Inflammatory macrophage (primary cell): ENCODE results near the gene SLC24A3.
A peak's percentile ranks its signal among the peaks of the same experiment; 100 is the strongest.
"Not testable (repeated sequence)": the region's sequence is repeated elsewhere in the genome, so short reads cannot be mapped to it uniquely, and the experiment has no call there.

Experiments used
- DNase-seq, 2 donors: peaks; one replicate each; pipeline ENCODE4 v3.0.0-alpha.2; 2020 to 2022

The SLC24A3 gene

DNA sequence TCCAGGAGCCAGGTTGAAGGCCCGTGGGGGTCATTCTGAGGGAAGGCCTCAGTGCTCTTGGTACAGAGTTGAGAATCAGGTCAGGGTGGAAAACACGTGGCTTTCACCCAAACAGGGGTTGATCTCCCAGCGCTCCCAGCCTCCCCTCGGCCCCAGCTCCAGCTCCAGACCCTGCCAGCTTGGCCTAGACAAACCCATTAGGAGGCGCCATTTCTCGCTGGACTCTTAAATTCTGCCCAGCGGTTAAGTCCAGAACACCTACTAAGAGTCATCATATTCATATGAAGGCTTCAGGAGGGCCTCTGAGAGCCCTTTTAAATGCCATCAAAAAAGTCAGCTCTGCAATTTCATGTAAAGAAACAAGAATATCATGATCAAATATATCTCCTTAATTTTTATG is 387.6 kb downstream of the SLC24A3 start:
- DNase-seq, result no peak

DNA sequence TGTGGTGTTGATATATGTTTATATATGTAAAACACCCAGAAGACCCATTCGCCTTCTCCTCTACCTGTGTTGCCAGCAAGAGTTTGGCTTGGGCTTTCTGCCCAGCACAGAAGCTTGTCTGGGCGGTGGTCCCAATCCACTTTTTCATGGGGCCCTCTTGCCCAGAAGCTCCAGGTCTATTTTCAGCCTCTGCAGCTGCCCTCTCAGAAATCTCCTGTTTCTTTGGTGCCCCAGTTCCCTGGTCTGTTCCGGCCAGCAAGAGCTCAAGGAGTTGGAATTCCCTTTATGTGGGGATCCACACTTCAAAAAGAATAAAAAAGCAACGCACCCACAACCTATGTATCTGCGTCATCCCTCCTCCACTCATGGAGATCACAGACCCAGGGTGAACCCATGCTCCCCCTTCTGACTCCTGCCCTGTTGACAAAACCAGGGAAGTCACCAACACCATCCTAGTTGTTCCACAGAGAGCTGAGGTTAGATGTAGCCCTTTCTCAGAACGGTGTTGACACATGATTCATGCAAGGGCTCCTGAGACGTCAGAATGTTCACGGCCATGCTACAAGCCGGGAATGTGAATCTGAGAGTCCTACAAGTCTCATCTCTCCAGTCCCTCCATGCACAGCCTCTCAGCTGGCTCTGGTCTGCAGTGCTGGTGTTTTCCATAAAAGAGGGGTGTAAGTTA is 388.8 kb downstream of the SLC24A3 start:
- DNase-seq, result no peak

DNA sequence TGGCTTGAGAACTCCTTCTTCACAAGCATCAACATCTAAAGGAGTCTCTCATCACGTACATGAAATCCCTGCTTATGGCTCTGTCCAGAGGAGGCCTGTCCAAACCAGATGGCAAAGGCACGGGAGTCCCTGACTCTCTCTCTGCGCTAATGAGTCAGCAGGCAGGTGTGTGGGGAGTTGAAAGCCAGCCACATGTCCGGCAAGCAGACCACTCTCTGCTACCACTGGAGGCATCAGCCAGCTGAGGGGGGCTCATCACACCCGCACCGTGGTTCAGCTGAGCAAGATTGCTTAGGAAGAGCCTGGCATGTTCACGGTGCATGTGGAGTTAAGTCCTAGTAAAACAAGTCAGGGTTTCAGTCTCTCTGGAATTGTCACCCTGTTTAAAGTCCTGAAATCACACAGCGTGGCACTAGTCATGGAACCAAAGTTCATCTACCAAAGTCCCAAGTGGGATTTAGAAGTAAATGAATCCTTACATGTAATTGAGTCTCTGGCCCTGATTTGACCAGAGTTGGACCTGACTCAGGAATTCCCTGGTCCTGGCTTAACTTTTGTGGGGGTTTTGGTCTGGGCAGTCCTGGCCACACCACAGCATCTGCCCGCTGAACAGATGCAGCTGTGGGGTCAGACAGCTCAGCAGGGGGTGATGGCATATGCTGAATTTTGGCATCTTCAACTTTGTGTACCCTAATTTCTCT is 390.4 kb downstream of the SLC24A3 start:
- no peak for DNase-seq

DNA sequence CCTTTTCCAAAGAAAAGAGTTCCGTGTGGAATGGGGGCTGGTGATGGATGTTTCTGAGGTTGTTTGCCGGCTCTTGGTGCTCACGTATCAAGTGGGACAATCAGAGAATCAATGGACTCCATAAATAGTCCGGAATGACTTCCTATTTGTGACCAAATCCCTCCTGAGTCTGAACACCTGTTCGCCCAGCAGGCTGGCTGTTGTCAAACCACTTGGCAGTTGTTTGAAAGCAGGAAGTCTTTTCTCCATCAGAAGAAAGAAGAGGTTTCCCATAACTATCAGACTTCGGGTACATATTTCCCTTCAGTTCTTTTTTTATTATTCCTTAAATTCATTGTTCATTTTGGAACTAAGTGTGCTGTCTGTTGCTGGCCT is 390.9 kb downstream of the SLC24A3 start:
- no peak for DNase-seq

DNA sequence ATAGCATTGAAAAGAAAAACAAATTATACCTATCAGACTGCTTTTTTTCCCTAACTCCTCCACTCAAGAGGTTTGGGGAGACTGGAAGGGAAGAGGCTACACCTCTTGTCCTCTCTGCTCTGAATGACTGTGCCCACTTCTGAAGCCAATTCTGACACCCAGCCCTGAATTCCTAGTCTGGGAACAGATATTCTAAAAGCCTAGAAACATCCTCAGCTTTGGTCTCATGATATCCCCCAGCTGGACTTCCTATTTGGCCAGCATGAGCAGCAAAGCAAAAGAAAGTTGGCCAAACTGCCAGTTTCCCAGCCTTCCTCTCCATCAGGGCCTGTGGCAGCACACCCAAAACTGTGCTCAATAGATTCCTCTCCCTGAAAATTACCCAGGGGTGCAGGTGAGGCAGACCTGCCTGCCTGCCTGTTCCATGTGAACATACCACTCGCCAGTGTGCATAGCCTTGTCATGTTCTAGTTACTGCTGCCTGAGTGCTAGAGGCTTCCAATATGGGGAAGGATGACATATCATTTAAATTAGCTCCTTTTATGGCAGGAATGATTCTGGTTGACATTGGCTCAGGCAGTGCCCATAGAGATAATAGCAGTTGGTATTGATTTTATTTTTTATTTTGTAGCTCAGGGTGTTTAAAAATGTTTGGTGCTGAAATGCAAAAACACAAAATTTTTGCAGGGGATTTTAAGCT is 393.5 kb downstream of the SLC24A3 start:
- DNase-seq, result no peak

DNA sequence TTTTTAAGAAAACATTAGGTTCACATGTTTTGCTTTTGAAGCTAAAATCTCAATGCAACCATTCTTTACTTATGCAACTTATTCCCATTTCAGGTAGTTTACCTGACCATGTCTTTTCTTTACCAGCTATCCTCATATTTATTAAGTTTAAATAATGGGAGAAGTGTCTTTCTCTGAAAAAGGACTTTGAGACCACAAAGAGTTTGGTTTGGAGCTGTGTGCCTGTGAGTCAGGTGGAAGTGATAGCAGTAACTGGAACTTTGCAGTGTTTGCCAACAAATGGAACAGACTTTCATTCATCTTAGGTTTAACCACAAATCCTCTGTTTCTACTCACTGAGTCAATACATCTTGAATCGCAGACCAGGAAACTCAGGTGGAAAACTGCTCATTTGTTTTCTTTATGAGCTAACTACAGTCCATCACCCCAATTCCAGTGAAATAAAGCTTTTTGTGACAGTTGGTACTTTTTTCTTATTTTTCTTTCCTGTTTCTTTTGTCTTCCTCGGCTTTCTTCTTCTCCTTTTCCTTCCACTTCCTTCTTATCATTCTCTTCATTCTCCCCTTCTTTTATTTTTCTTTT is 397.3 kb downstream of the SLC24A3 start:
- DNase-seq, result no peak

DNA sequence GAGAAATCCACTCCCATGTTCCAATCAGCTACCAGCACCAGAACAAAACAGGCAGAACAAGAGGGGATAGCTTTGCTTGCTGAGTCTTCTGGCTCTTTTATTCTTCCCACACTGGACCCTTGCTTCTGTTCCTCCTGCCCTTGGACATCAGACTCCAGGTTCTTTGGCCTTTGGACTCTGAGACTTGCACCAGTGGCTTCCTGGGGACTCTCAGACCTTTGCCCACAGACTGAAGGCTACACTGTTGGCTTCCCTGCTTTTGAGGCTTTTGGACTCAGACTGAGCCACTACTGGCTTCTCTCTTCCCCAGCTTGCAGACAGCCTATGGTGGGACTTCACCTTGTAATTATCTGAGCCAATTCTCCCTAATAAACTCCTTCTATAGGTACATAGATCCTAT is 403.2 kb downstream of the SLC24A3 start:
- DNase-seq, result no peak

DNA sequence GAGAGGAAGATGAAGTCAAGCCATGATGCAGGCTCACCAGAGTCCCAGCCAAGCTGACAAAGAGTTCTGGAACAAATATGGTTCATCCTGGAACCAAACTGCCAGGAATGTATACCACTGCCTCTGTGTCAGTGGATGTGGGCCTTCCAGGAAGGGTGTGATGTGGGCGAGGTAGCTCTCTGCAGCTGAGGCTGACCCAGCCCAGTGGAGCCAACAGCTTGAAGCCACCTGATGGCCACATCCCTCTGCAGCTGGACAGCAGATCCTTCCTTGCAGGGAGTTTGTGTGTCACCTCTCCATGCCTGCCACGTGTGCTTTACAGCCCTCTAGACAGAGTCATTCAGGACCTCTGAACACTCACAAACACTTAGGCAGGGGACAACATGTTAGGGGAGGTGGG is 403.6 kb downstream of the SLC24A3 start:
- no peak for DNase-seq

DNA sequence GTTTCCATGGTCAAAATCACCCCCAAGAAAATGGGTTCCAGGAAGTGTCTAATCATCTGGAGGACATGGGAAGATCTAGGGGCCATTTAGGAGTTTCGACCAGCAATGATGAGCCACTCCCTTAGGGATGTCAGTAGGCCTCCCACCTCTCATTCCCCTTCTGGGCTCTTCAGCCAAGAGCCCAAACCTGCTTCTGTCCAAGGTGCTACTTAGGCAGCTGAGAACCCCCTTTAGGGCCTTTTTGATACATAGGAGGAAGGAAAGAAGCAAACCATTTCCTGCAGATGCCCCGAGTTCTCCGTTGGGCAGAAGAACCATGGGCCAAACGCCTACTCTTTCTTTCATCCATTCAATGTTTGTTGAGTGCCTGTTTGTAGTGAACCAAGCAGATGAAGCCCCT is 404.2 kb downstream of the SLC24A3 start:
- DNase-seq, result no peak

DNA sequence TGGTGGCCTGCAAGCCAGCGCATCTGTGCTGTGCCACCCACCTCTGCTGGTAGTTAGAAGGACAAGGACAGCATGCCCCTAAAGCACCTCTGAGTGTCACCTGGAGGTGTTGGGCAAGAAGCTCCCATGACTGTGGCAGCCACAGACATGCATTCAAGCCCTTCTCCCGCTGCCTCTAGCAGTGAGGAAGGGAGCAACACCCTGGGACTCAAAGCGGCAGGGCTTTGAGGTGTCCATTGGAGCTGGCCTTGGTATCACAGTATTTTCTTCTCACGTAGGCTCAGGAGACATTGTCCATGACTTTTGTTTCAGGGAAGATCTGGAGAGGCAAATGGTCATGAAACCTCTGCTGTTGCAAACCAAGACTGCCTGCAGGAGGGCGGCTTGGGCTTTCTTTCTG is 404.8 kb downstream of the SLC24A3 start:
- no peak for DNase-seq

DNA sequence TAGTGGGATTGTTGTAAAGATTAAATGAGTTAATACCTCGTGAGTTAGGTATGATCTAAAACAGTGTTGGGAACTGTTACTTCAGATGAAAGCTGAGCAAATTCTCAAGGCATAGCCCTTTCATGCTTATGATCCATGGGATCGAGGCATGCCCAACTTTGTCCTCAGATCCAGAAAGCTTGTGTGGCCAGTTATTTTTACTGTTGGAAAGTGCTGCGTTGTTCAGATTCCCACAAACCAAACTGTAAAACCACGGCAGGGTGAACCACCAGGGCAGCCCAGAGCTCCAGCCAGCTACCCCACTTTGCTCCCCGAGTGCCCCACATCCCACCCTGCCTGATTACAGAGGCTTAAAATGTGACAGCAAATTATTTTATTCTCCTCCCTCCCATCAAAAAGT is 406.3 kb downstream of the SLC24A3 start:
- no peak for DNase-seq

DNA sequence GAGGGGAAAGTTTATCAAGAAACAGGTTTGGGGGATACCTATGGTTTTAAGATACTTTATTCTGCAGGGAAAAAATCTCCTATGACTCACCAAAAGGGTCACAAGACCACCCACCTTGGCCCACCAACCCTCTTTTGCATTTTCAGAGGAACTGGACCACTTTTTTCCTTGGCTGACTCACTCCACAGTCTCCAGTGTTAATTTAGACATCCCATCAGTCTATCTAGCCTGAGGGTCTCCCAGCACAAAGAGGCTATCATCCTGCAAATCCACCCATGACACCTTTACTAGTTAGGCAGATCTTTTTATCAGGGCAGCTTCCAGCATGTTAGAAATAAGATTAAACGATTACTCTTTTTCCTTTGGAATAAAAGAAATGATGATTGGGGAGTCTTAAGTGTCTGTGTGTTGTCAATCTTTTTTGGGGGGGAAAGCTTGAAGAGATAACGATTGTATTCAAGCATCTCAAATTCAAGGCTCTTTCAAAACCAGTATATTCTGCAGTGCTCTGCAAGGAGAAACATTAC is 407.5 kb downstream of the SLC24A3 start:
- no peak for DNase-seq

DNA sequence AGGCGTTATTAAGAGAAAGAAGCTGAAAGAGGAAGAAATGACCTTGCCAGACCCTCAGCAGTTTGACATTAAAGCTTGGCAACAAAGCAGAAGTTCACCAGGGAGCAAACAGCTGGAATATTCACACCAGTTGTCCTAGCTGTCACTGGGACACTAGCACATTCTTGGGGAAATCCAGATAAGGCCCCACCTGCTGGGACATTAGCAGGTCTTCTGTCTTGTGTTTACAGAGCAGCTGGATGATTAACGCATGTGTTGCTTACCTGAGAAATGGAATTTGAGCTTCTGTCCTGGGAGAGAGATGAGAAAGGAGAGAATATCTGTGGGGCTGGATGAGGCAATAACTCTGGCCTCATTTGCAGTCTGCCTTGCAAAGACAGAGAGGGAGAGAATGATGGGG is 408.0 kb downstream of the SLC24A3 start:
- no peak for DNase-seq

DNA sequence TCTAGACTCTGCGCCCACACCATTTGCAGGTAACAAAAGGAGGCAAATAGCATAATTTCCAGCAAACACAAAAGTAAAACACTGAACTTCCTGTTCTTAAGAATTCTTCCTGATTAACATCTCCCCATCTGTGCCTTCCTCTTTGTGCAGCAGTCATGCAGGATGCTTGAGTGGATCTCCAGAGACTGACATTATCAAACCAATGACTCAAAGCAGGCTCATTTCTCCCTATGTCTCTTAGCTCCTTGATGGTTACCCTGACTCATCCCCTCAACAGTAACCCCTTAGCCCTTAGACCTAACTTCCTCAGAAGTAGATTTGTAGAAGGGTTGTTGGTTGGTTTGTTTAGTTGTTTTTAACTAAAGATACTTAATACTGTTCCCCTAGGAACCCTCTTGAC is 408.6 kb downstream of the SLC24A3 start:
- DNase-seq, result peak; percentile 57 to 60

DNA sequence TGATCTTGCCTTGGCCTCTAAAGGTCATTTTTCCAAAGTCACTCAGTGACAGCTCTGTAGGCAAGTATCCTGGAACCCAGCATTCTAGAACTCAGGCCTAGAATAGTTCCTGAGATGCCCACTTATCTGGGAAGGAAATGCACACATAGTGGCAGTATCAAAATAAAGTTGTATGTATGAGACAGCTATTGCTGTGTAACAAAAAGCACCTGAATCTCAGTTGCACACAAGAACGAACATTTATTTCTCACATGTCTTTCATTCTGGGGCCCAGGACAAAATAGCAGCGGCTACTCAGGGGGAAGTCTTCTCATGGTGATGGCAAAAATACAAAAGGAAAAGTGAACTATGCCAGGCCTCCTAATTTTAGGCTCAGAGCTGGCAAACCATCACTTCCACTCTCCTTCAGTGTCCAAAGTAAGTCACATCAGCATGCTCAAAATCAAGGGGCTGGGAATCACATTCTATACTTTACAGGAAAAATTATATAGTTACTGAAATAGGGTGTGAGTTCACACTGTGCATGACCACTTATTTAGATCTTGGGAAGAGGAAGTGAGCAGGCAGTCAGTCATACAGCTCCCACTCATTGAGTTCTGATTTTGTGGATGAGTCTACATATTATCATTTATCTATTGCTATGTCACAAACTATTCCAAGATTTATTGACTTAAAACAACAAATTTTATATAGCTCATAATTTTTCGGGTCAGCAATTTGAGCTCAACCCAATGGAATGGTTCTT is 412.0 kb downstream of the SLC24A3 start:
- peak; percentile 31 to 54 for DNase-seq

DNA sequence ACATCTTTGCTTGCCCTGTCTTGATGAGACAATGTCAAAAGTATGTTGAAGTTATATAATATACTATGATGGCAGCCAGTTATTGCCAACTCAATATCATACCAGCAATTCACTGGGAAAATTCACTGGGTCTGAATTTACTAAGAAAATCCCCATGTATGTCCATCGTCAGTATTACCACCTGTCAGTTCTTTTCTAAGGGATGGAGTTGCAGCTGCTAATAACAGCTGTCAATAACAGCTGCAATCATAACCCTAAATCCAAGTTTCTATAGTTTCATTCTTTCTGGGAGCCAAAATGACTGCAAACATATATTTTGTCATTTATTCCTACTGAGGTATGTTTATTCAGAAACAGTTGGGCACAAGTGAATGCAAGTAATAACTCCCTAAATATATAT is 413.0 kb downstream of the SLC24A3 start:
- DNase-seq, result no peak

DNA sequence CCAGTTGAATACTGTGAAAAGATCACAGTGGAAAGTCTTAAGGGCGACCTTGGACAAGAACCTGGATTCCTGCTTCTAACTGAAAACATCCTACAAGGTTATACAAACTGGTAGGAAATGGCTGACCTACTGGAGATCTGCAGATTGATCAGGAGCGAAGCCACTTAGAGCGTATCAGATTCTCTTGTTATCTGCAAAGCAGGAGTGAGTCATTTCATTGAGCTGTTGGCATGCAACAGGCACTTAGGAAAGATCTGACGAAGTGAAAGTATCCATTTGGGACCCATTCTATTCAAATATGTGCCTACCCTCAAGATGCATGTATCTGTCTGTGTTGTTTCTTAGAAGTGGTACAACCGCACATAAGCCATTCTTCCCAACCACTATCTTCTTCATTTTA is 414.5 kb downstream of the SLC24A3 start:
- DNase-seq, result no peak

DNA sequence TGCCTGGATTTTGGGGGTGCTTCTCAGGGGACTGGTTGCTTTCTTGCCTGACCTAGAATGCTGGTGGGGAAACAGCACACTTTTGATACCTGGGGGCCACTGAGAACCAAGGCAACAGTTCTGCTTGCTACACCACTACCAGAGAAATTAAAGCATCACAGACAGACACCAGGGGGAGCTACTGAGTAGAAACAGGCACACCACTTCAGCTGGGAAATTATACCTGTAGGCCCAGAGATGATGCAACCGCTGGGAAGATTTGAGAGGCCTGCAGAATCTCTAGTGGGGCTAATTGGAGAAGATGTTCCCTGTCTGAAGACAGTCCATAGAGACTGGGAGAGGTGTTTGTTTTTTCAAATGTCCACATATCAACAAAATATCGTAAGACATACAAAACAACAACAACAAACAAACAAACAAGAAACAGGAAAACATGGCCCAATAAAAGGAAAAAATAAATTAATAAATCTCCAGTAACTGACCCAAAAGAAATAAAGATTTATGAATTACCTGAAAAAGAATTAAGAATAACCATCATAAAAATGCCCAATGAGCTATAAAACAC is 416.2 kb downstream of the SLC24A3 start:
- DNase-seq, result peak; percentile 52 to 61

DNA sequence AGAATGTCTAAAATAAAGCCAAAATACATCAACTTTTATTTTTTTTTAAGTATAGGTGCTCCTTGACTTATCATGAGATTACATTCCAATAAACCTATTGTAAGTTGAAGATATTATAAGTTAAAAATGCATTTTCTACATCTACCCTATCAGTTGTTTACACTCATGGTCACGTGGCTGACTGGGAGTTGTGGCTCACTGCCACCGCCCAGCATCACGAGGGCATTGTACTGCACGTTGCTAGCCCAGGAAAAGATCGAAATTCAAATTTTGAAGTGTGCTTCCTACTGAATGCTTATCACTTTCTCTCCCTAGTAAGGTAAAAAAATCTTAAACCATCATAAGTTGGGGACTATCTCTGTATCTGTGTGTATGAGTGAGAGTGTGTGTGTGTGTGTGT is 419.0 kb downstream of the SLC24A3 start:
- no peak for DNase-seq

DNA sequence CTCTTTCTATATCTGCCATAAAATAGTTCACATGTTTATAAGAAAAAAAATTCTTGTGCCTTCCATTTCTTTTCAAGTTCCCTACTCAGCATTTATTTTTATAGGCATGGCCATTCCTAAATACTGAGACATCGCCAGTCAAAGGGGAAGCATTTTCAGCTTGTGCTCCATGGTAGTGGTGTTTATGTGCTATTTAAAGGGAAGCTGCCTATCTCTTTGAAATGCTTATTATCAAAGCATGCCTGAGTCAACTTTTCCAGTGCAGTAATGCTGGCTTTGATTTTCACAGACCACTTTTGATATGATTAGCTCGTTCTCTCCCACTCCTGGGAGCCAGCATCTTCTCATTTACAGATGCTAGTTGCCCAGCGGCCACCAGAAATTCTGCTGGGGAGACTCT is 421.5 kb downstream of the SLC24A3 start:
- DNase-seq, result peak; percentile 44 to 50

DNA sequence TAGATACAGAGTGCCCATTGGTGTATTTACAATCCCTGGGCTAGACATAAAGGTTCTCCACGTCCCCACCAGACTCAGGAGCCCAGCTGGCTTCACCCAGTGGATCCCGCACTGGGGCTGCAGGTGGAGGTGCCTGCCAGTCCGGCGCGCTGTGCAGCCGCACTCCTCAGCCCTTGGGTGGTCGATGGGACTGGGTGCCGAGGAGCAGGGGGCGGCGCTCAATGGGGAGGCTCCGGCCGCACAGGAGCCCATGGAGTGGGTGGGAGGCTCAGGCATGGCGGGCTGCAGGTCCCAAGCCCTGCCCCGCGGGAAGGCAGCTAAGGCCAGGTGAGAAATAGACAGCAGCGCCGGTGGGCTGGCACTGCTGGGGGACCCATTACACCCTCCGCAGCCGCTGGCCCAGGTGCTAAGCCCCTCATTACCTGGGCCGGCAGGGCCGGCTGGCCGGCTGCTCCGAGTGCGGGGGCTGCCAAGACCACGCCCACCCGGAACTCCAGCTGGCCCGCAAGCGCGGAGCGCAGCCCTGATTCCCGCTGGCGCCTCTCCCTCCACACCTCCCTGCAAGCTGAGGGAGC is 427.1 kb downstream of the SLC24A3 start:
- not testable (repeated sequence) for DNase-seq

DNA sequence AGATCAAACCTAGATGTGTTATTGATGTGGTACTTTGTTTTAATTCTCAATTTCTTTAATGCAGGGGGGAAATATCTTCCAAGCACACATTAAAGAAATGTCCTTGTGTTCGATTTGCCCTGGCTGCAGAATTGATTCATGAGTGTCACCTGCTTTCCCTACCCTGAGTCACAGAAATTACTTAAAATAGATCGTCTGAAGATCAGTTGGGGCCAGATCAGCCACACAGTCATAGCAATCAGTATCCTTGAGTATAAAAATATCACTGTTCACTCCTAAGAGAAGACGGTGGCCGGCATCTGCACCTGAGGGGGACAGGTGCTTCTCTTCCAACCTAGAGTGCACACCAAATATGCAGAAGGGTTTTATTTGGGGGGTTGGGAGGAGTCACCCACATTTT is 430.4 kb downstream of the SLC24A3 start:
- no peak for DNase-seq
